Adrenal gland (tissue), 5 donors: ENCODE data around the gene CLCF1.

ENCODE experiments used
- CTCF ChIP-seq, 6 experiments: fragments of 450-650 bp in 4 of 6; fragments of 200-600 bp in 2 of 6; sonication (generic) in 1 of 6; IDR thresholded peaks; 1 replicate in 5 of 6; 2 replicates in 1 of 6; pipeline versions ENCODE4 v1.5.1 to v1.8.0; 2016 to 2021; ENCODE audit warnings: antibody characterized with exemption in 6 of 6, mild to moderate bottlenecking in 2 of 6, moderate library complexity in 1 of 6
- POLR2A ChIP-seq, 2 donors: fragments of 450-650 bp; IDR thresholded peaks; one replicate each; pipeline ENCODE4 v1.6.1; 2017; ENCODE audit warnings: antibody characterized with exemption in 2 of 2, mild to moderate bottlenecking in 2 of 2, moderate library complexity in 1 of 2
- donor health status: DM: no; HTN: no; CAD: no.

GRCh38 chr11:67355794-67356386, 17.5 kb downstream of the CLCF1 start:
- TF ChIP-seq CTCF (IDR thresholded peaks at IDR 0.05), result no peak
- no peak for TF ChIP-seq POLR2A (IDR thresholded peaks at IDR 0.05)
